ENCODE data around the gene HIRA. TPM values are rescaled to one million over a fixed set of nuclear protein-coding genes. Genes with fewer than 3 reads are reported as not detected.

Gene HIRA
- polyA plus RNA-seq, 2 of the 4 experiments (the other 2 are of a cell fraction) = 12.3 to 16.6 TPM

DNA sequence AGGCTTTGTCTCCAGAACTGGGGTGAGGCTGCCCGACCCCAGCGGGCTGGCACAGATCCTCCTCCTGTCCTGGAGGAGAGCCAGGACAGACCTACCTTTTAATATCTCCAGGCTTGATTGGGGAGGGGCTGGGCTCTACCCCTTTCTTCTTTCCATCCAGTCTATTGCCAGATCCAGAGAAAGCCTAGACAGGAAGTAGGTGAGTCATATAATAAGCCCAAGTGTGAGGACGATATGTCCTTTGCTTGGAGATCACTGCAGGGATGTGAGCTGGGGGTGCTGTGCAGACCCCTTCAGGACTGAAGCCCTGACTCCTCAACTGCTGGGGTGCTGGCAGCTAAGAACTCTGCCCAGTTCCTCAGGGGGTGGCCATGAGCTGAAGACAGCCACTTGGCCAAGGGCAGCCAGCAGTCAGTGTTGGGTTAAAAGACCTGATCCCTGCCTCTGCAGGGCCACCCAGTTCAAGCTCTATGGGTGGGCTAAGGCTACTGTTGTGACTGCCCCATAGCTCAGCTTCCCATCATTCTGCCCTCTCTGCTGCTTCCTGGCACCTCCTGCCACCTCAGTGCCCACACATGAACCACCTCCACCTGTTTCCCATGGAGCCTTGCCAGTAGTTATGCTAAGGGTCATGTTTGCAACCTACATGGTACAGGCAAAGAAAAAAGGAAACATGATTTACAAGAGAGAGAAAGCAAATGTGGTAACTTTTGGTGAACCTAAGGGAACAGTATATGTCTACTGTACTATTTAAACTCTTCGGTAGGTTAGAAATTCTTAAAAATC lies 24.2 kb upstream of the HIRA start:
- CTCF ChIA-PET = interaction anchor here (0.9 to 1.2 kb wide), 2 partner anchors 10 to 174 kb away, joined by 3 read pairs; no protein-coding TSS in a partner anchor
- TF ChIP-seq TP53 (CRISPR knock-in tag; IDR thresholded peaks at IDR 0.05) (no peak), MAX (IDR thresholded peaks at IDR 0.05) (no peak), JUNB (IDR thresholded peaks at IDR 0.05) (no peak), BCL3 (IDR thresholded peaks at IDR 0.05) (no peak)
- no peak for ATAC-seq
- Histone ChIP-seq H3K4me2 (no peak overlapping the region), H3K4me1 (no peaks in the 10 kb centered on the region), H3K9me3 (no peaks in the 10 kb centered on the region), H3K4me3 (no peak overlapping the region), H3K27ac (no peak overlapping the region)
- no peak for FAIRE-seq
- WGBS (ENCODE audit: missing lambda C conversion rate) = 30% methylated on average over 2 of the region's 4 CpGs
- DNase-seq (ENCODE audit: low read depth in 1 of 2, low spot score in 1 of 2) = no peak
- POLR2A ChIA-PET = no interaction called here

GRCh38 chr22:19455033-19455432 lies 23.5 kb upstream of the HIRA start:
- no peak for FAIRE-seq
- Histone ChIP-seq H3K4me2 (no peak overlapping the region), H3K4me1 (no peaks in the 10 kb centered on the region), H3K9me3 (no peaks in the 10 kb centered on the region), H3K27ac (no peak overlapping the region), H3K4me3 (no peak overlapping the region)
- POLR2A ChIA-PET = no interaction called here
- no peak for DNase-seq (ENCODE audit: low read depth in 1 of 2, low spot score in 1 of 2)
- TF ChIP-seq REST (IDR thresholded peaks at IDR 0.05) = no peak
- TF ChIP-seq, protein P1, sequence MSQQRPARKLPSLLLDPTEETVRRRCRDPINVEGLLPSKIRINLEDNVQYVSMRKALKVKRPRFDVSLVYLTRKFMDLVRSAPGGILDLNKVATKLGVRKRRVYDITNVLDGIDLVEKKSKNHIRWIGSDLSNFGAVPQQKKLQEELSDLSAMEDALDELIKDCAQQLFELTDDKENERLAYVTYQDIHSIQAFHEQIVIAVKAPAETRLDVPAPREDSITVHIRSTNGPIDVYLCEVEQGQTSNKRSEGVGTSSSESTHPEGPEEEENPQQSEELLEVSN (IDR thresholded peaks at IDR 0.05; ENCODE audit: borderline replicate concordance, low read depth) = no peak
- CTCF ChIA-PET = interaction anchor here (1.2 kb wide), 1 partner anchor 175 kb away, joined by 3 read pairs; no protein-coding TSS in a partner anchor
- 86% methylated on average over 2 of the region's 2 CpGs for WGBS (ENCODE audit: missing lambda C conversion rate)
- ATAC-seq = no peak

- no peaks in the 10 kb centered on the region for H3K9me3 ChIP-seq
- H3K4me2 ChIP-seq = no peak overlapping the region
- ChIA-PET CTCF (interaction anchor here (1.2 to 1.4 kb wide), 2 partner anchors 23 to 277 kb away, joined by 3 read pairs; no protein-coding TSS in a partner anchor), POLR2A (no interaction called here)
- no peak overlapping the region for H3K27ac ChIP-seq
- FAIRE-seq = no peak
- no peak for ATAC-seq
- H3K4me1 ChIP-seq = no peaks in the 10 kb centered on the region
- 91% methylated on average over 6 of the region's 6 CpGs for WGBS (ENCODE audit: missing lambda C conversion rate)
- H3K4me3 ChIP-seq = no peak overlapping the region
- DNase-seq (ENCODE audit: low read depth in 1 of 2, low spot score in 1 of 2) = no peak
- no peak for TF ChIP-seq MAFK (IDR thresholded peaks at IDR 0.05; ENCODE audit: partially characterized antibody)
- TF ChIP-seq, protein P1 (IDR thresholded peaks at IDR 0.05; ENCODE audit: borderline replicate concordance, low read depth) = no peak
- no peak for TF ChIP-seq RARB (CRISPR knock-in tag; IDR thresholded peaks at IDR 0.05)
- TF ChIP-seq RAD21 (conservative IDR thresholded peaks at IDR 0.05 in 1 of 2, IDR thresholded peaks at IDR 0.05 in 1 of 2) = no peak
- no peak for TF ChIP-seq HMGXB4 (CRISPR knock-in tag; IDR thresholded peaks at IDR 0.05; ENCODE audit: borderline replicate concordance)
- no peak for TF ChIP-seq CBX2 (IDR thresholded peaks at IDR 0.05; ENCODE audit: borderline replicate concordance, low read depth)
- no peak for TF ChIP-seq ZC3H11A (IDR thresholded peaks at IDR 0.05)
- TF ChIP-seq KDM5A (IDR thresholded peaks at IDR 0.05) = no peak
- TF ChIP-seq JUN (IDR thresholded peaks at IDR 0.05) = no peak
- no peak for TF ChIP-seq JUNB (IDR thresholded peaks at IDR 0.05)
- no peak for TF ChIP-seq HDAC2 (IDR thresholded peaks at IDR 0.05)
- TF ChIP-seq BHLHE40 (IDR thresholded peaks at IDR 0.05; ENCODE audit: low read depth, low read length) = no peak
- TF ChIP-seq CBX8 (IDR thresholded peaks at IDR 0.05) = no peak
- TF ChIP-seq ZSCAN20 (CRISPR knock-in tag; IDR thresholded peaks at IDR 0.05) = no peak
- no peak for TF ChIP-seq REST (IDR thresholded peaks at IDR 0.05)
Measured at GRCh38 chr22:19454156-19454555, 22.6 kb upstream of the HIRA start.

Data from A549 (cell line).